Parathyroid adenoma (tissue), 2 donors: ENCODE data around the gene ZNHIT3.

ENCODE experiments used
- H2AFZ ChIP-seq: fragments of 300-600 bp; sonication (generic); one replicate; pipeline ENCODE4 v1.7.0; 2017; ENCODE audit warnings: antibody characterized with exemption, mild to moderate bottlenecking
- H3K27ac ChIP-seq: fragments of 300-600 bp; sonication (generic); one replicate; pipeline ENCODE4 v1.7.0; 2017
- H3K27me3 ChIP-seq: fragments of 300-600 bp; sonication (generic); one replicate; pipeline ENCODE4 v1.7.0; 2017; ENCODE audit warnings: low read length; ENCODE audit not compliant: control insufficient read depth, insufficient read depth
- H3K36me3 ChIP-seq: fragments of 300-600 bp; sonication (generic); one replicate; pipeline ENCODE4 v1.7.0; 2017; ENCODE audit warnings: low read length; ENCODE audit not compliant: control insufficient read depth, insufficient read depth
- H3K4me1 ChIP-seq: fragments of 300-600 bp; sonication (generic); one replicate; pipeline ENCODE4 v1.7.0; 2017; ENCODE audit warnings: control low read depth
- H3K4me2 ChIP-seq: fragments of 300-600 bp; sonication (generic); one replicate; pipeline ENCODE4 v1.7.0; 2017; ENCODE audit warnings: low read length
- H3K4me3 ChIP-seq: fragments of 300-600 bp; sonication (generic); one replicate; pipeline ENCODE4 v1.7.0; 2017; ENCODE audit warnings: low read depth, low read length
- H3K79me2 ChIP-seq: fragments of 300-600 bp; sonication (generic); one replicate; pipeline ENCODE4 v1.7.0; 2017; ENCODE audit warnings: control low read depth
- H3K9ac ChIP-seq: fragments of 300-600 bp; sonication (generic); one replicate; pipeline ENCODE4 v1.7.0; 2017; ENCODE audit warnings: mild to moderate bottlenecking
- H3K9me3 ChIP-seq: fragments of 300-600 bp; sonication (generic); one replicate; pipeline ENCODE4 v1.7.0; 2017; ENCODE audit warnings: low read length; ENCODE audit not compliant: control insufficient read depth
- TF ChIP-seq, protein P1 (sequence below): fragments of 300-600 bp; sonication (generic); IDR thresholded peaks from one replicate; pipeline ENCODE4 v1.7.0; 2017; ENCODE audit warnings: antibody characterized with exemption, mild to moderate bottlenecking
- donor health status: primary hyperparathyroidism.

Gene ZNHIT3

DNA sequence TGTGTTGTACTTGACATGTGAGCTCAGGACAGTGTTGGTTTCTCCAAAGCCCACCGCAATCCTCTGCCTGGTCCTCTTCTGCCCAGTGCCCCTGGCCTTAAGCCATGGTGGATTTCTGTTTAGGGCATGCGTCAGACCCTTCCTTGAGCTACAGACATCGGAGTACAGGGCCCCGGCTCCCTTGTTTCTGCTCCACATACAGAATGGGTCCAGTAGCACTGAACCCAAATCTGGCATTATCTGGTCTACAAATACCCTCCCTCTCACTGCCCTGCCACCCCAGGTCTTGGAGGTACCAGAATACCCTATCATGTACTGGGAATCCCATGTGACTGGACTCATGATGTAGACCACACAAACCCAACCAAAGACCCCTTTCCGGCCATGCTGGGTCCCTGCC, 27.4 kb upstream of the ZNHIT3 start:
- H3K9ac ChIP-seq = no peak overlapping the region
- no peaks in the 10 kb centered on the region for H3K27me3 ChIP-seq
- no peak overlapping the region for H3K4me3 ChIP-seq
- no peaks in the 10 kb centered on the region for H3K9me3 ChIP-seq
- no peak overlapping the region for H3K4me2 ChIP-seq
- no peak overlapping the region for H2AFZ ChIP-seq
- H3K79me2 ChIP-seq = no peaks in the 10 kb centered on the region
- TF ChIP-seq, protein P1, sequence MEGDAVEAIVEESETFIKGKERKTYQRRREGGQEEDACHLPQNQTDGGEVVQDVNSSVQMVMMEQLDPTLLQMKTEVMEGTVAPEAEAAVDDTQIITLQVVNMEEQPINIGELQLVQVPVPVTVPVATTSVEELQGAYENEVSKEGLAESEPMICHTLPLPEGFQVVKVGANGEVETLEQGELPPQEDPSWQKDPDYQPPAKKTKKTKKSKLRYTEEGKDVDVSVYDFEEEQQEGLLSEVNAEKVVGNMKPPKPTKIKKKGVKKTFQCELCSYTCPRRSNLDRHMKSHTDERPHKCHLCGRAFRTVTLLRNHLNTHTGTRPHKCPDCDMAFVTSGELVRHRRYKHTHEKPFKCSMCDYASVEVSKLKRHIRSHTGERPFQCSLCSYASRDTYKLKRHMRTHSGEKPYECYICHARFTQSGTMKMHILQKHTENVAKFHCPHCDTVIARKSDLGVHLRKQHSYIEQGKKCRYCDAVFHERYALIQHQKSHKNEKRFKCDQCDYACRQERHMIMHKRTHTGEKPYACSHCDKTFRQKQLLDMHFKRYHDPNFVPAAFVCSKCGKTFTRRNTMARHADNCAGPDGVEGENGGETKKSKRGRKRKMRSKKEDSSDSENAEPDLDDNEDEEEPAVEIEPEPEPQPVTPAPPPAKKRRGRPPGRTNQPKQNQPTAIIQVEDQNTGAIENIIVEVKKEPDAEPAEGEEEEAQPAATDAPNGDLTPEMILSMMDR = no peak
- H3K36me3 ChIP-seq = no peaks in the 10 kb centered on the region
- H3K27ac ChIP-seq = no peak overlapping the region
- H3K4me1 ChIP-seq = no peaks in the 10 kb centered on the region

DNA sequence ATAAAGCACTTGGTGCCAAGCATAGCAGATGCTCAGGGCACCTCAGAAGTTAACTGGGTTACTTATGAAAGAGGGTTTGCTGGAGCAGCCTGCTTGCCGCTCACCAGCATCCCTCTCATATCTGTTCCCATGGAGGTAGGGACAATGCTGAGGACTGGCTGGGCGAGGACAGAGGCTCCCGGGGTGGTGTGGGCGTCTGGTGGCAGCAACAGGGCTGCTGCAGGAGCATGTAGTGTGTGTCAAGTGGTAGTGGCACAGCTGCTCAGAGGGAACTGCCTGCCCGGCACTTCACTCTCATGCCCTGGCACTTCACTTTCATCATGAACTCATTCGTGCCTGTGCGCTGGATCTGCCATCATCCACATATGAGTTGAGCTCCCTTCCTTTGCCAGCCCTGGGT, 26.9 kb upstream of the ZNHIT3 start:
- Histone ChIP-seq H2AFZ (no peak overlapping the region), H3K79me2 (no peaks in the 10 kb centered on the region), H3K36me3 (no peaks in the 10 kb centered on the region), H3K27ac (no peak overlapping the region), H3K4me2 (no peak overlapping the region), H3K4me1 (no peaks in the 10 kb centered on the region), H3K27me3 (no peaks in the 10 kb centered on the region), H3K4me3 (no peak overlapping the region), H3K9me3 (no peaks in the 10 kb centered on the region), H3K9ac (no peak overlapping the region)
- TF ChIP-seq, protein P1 = no peak

DNA sequence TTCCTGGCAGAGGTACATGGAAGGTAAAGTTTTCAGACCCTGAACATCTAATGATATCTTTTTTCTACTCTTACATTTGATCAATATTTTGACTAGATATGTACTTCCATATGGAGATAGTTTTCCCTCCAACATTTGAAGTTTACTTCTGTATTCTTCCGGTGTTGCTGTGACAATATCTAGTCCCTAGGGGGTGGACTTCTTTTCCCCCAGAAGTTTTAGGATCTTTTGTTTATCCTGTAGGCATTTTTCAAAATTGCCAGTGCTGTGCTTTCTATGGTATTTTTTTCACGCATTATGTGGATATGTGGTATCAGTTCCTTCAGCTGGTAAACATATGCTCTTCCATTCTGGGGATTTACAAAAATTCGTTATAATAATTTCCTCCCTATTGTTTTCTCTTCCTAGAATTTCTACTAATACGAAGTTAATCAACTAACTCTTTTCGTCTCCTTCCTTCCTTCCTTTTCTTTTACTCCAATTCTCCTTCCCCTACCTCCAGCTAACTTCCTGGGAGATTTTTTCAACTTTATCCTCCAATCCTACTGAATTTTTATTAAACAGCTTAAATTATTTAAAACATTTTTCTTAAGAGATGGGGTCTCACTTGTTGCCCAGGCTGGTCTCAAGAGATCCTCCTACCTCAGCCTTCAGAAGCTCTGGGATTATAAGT, 26.1 kb upstream of the ZNHIT3 start:
- TF ChIP-seq, protein P1 = no peak
- H3K79me2 ChIP-seq = no peaks in the 10 kb centered on the region
- H3K9ac ChIP-seq = no peak overlapping the region
- no peaks in the 10 kb centered on the region for H3K27me3 ChIP-seq
- H2AFZ ChIP-seq = no peak overlapping the region
- H3K4me2 ChIP-seq = no peak overlapping the region
- no peaks in the 10 kb centered on the region for H3K36me3 ChIP-seq
- H3K27ac ChIP-seq = no peak overlapping the region
- H3K4me1 ChIP-seq = no peaks in the 10 kb centered on the region
- no peaks in the 10 kb centered on the region for H3K9me3 ChIP-seq
- H3K4me3 ChIP-seq = no peak overlapping the region

DNA sequence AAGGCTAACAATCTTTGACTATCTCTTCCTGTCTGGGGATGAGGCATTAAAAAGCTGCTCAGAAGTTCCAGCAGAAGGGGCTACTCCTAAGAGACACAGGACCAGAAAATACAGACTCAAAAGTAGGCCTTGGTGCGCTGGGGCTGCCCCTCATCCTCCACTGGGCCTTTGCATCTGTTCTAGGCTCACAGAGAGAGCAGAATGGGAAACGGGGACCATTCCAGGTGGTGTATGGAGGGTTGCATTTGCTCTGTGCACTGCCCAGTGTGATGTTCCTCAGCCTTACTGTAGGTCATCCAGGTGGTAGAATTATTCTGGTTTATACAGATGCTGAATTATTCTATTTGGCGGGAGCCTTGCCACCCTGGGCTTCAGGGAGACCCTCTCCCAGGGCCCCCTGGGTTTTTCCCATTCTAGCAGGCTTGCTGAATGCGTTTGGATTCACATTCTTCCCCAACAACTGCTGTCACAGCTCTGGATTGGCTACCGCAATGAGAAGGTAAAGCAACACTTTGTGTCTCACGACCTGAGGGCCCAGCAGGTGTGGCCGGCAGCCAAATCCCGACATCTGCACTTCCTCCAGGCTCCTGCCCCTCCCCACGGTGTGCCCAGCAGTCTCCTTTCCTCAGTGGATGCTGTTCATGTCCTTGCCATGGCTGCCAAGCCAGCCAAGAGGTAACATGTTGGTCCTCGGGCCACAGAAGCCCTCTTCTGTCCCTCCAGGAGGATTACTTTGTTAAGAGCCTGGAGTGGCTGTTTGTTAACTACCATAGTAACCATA, 25.0 kb upstream of the ZNHIT3 start:
- Histone ChIP-seq H3K4me2 (no peak overlapping the region), H3K79me2 (no peaks in the 10 kb centered on the region), H3K4me3 (no peak overlapping the region), H3K36me3 (no peaks in the 10 kb centered on the region), H3K27me3 (no peaks in the 10 kb centered on the region), H3K9me3 (no peaks in the 10 kb centered on the region), H3K9ac (no peak overlapping the region), H3K27ac (no peak overlapping the region), H3K4me1 (no peaks in the 10 kb centered on the region), H2AFZ (no peak overlapping the region)
- TF ChIP-seq, protein P1 = no peak
